ENCODE results near the gene LPP.

The LPP gene

GRCh38 chr3:188139466-188139865 lies 14.5 kb upstream of the LPP start:
- DNase-seq, result no peak

GRCh38 chr3:188146219-188146618 lies 7.7 kb upstream of the LPP start:
- DNase-seq, result no peak

- DNase-seq, result no peak
These were observed 6.2 kb upstream of the LPP start for GRCh38 chr3:188147782-188148181.

- peak in 1 of 2 donors; percentile 25 for DNase-seq
These were observed 5.6 kb upstream of the LPP start for GRCh38 chr3:188148318-188148717.

- DNase-seq, result no peak
These were observed 4.4 kb upstream of the LPP start for GRCh38 chr3:188149587-188149986.

- DNase-seq, result no peak
These were observed 3.0 kb upstream of the LPP start for GRCh38 chr3:188150982-188151381.

GRCh38 chr3:188151438-188151837 lies 2.5 kb upstream of the LPP start:
- DNase-seq, result no peak

- DNase-seq, result no peak
These were observed 1.1 kb upstream of the LPP start for GRCh38 chr3:188152660-188153436.

- DNase-seq, result peak; percentile 45 to 50
These were observed 432 bp upstream of the LPP start for GRCh38 chr3:188153437-188154013.

GRCh38 chr3:188154809-188155574 lies 1.0 kb downstream of the LPP start:
- no peak for DNase-seq

- DNase-seq, result no peak
These were observed 2.1 kb downstream of the LPP start for GRCh38 chr3:188156056-188156455.

- no peak for DNase-seq
These were observed 3.5 kb downstream of the LPP start for GRCh38 chr3:188157407-188157806.

GRCh38 chr3:188157971-188158370 lies 4.0 kb downstream of the LPP start:
- no peak for DNase-seq

- DNase-seq, result no peak
These were observed 4.9 kb downstream of the LPP start for GRCh38 chr3:188158731-188159310.

- DNase-seq, result no peak
These were observed 6.8 kb downstream of the LPP start for GRCh38 chr3:188160751-188161150.

GRCh38 chr3:188164248-188164687 lies 10.3 kb downstream of the LPP start:
- no peak for DNase-seq

GRCh38 chr3:188165596-188165995 lies 11.6 kb downstream of the LPP start:
- DNase-seq, result no peak

GRCh38 chr3:188166441-188166840 lies 12.5 kb downstream of the LPP start:
- DNase-seq, result no peak

- no peak for DNase-seq
These were observed 14.2 kb downstream of the LPP start for GRCh38 chr3:188168186-188168585.

GRCh38 chr3:188168648-188169047 lies 14.7 kb downstream of the LPP start:
- no peak for DNase-seq

GRCh38 chr3:188169830-188170455 lies 16.0 kb downstream of the LPP start:
- DNase-seq, result no peak

- peak; percentile 47 to 72 for DNase-seq
These were observed 16.8 kb downstream of the LPP start for GRCh38 chr3:188170461-188171459.

Measured in CD4-positive, alpha-beta T cell treated with Interleukin-4 for 1 hour (primary cell).